ENCODE data around the gene MS4A15.

The MS4A15 gene

DNA sequence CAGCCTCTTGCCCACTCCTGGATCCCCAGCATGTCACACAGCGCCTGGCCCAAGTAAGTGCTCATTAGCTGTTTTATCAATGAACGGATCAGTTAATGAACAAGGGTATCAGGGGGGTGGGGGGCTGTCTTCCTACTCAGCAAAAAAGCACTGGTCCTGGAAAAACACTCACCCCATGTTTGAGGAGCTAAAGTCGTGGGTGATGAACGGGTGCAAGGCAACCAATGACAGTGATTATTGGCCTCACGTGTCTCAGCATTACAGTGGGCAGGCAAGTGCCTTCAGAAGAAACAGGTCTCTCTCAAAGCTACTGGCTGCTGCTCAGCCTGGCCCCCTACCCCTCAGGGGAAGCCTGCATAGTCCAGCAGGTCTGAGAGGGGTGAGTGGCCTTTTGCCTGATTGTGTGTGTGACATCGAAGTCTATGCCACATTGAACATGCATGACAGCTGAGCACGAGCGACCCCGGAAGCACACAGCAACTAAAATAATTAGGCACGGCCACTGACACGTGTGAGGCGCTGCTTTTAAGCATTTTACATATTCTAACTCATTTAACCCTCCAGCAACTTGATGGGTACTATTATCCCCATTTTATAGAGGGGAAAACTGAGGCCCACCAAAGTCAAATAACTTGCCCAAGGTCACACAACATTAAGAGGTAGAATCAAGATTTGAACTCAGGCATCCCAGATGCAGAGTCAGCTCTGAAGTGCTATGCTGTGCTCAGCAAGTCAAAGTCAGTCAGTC, 25.9 kb downstream of the MS4A15 start:
- no peaks in the 10 kb centered on the region for H3K36me3 ChIP-seq (ENCODE audit: insufficient read depth, insufficient read length, low read length)
- no peaks in the 10 kb centered on the region for H3K27me3 ChIP-seq (ENCODE audit: insufficient read depth, insufficient read length)
- H3K4me1 ChIP-seq (ENCODE audit: insufficient read depth, insufficient read length) = peaks cover 5% of the 10 kb centered on the region
- H3K4me3 ChIP-seq (ENCODE audit: insufficient read length, low read depth) = no peak overlapping the region
- no peak overlapping the region for H3K9ac ChIP-seq (ENCODE audit: insufficient read length, low read depth)
- DNase-seq (ENCODE audit: low read depth, low spot score) = no peak
- H3K9me3 ChIP-seq (ENCODE audit: insufficient read depth, low read length) = 0 out of 2 replicates have a peak, but pooled peaks cover 5% of the 10 kb centered on the region
- TF ChIP-seq SUZ12 (IDR thresholded peaks at IDR 0.05; ENCODE audit: extremely low read depth, insufficient read depth, insufficient read length) (no peak), YY1 (IDR thresholded peaks at IDR 0.05; ENCODE audit: insufficient read depth, insufficient read length) (no peak)

DNA sequence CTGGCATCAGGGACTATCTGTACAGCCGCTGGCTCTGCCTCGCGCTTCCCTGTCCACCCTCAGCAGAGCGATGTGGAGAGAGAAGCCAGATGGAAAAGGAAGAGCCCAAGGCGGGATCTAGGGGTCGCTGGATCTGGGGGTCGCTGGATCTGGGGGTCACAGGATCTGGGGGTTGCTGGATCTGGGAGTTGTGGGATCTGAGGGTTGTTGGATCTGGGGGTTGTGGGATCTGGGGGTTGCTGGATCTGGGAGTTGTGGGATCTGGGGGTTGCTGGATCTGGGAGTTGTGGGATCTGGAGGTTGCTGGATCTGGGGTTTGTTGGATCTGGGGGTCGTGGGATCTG, 26.4 kb downstream of the MS4A15 start:
- no peak for TF ChIP-seq YY1 (IDR thresholded peaks at IDR 0.05; ENCODE audit: insufficient read depth, insufficient read length)
- no peak for TF ChIP-seq ZNF274 (IDR thresholded peaks at IDR 0.05; ENCODE audit: low read depth, low read length)
- TF ChIP-seq SUZ12 (IDR thresholded peaks at IDR 0.05; ENCODE audit: extremely low read depth, insufficient read depth, insufficient read length) = no peak
- no peaks in the 10 kb centered on the region for H3K27me3 ChIP-seq (ENCODE audit: insufficient read depth, insufficient read length)
- DNase-seq (ENCODE audit: low read depth, low spot score) = no peak
- H3K4me3 ChIP-seq (ENCODE audit: insufficient read length, low read depth) = no peak overlapping the region
- H3K4me1 ChIP-seq (ENCODE audit: insufficient read depth, insufficient read length) = peaks cover 5% of the 10 kb centered on the region
- no peaks in the 10 kb centered on the region for H3K36me3 ChIP-seq (ENCODE audit: insufficient read depth, insufficient read length, low read length)
- no peak overlapping the region for H3K9ac ChIP-seq (ENCODE audit: insufficient read length, low read depth)
- H3K9me3 ChIP-seq (ENCODE audit: insufficient read depth, low read length) = 0 out of 2 replicates have a peak, but pooled peaks cover 5% of the 10 kb centered on the region

DNA sequence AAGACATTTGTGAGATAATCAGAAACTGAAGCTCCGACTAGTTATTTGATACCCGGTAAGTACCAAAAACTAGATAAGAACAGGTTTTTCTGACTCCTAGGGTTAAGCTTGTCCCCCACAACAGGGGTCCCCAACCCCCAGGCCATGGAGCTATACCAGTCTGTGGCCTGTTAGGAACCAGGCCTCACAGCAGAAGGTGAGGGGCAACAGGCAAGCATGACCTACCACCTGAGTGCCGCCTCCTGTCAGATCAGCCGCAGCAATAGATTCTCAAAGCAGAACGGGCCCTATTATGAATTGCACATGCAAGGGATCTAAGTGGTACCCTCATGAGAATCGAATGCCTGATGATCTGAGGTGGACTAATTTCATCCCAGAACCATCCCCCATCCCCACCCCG, 27.2 kb downstream of the MS4A15 start:
- no peaks in the 10 kb centered on the region for H3K27me3 ChIP-seq (ENCODE audit: insufficient read depth, insufficient read length)
- H3K9me3 ChIP-seq (ENCODE audit: insufficient read depth, low read length) = 0 out of 2 replicates have a peak, but pooled peaks cover 5% of the 10 kb centered on the region
- H3K4me3 ChIP-seq (ENCODE audit: insufficient read length, low read depth) = no peak overlapping the region
- DNase-seq (ENCODE audit: low read depth, low spot score) = no peak
- no peak overlapping the region for H3K9ac ChIP-seq (ENCODE audit: insufficient read length, low read depth)
- TF ChIP-seq SUZ12 (IDR thresholded peaks at IDR 0.05; ENCODE audit: extremely low read depth, insufficient read depth, insufficient read length) (no peak), YY1 (IDR thresholded peaks at IDR 0.05; ENCODE audit: insufficient read depth, insufficient read length) (no peak), ZNF274 (IDR thresholded peaks at IDR 0.05; ENCODE audit: low read depth, low read length) (no peak)
- no peaks in the 10 kb centered on the region for H3K36me3 ChIP-seq (ENCODE audit: insufficient read depth, insufficient read length, low read length)
- peaks cover 5% of the 10 kb centered on the region for H3K4me1 ChIP-seq (ENCODE audit: insufficient read depth, insufficient read length)

DNA sequence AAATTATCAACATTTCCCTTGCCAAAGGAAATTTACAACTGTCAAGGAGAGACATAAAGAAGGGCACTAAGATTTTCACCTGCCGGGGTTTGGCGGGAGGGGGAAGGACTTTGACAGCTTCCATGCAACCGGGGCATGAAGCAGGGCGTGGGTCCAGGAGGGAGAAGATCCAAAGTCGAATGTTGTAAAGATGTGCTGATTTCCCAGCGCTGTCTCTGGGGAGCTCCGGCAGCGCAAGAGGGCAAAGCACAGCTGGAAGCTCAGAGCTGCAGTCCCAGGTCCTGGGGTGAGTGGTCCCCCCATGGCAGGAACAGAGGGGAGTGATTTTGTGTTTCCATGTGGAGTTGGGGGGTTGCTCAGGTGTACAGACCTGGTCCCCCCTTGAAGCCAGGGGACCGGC, 28.5 kb downstream of the MS4A15 start, which contains the start of gene MS4A10:
MS4A10 (plus strand) TSS at position 198 of the 400 bp plus-strand sequence. CDS start 5,003 bp downstream, outside the sequence.
- Histone ChIP-seq H3K4me1 (ENCODE audit: insufficient read depth, insufficient read length) (peaks cover 5% of the 10 kb centered on the region), H3K9me3 (ENCODE audit: insufficient read depth, low read length) (peaks cover 4% of the 10 kb centered on the region; the same call in 1 of the 2 replicates), H3K9ac (ENCODE audit: insufficient read length, low read depth) (no peak within 1 kb of the TSS)

DNA sequence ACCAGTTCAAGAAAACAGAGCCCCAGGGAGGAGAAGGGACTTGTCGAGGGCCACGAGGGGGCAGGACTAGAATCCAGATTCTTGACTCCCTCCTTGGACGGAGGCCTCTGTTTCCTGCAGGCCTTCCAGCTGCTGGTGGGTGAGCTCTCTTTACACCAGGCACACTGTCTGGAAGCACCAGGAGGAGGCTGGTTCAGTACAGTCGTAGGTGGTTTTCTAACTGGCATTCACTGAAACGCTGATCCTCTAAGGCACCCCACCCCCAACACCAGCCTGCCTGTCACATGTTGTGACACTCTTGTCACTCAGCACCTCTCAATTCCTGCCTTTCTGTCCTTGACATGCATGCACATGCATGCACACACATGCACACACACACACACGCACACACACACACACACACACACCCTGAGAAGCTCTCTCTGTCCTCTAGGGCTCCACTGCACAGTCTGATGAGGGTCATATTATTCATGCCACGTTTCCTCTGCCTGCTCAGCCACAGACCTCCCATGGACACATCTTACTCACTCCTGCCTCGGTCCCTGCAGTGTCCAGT, 29.2 kb downstream of the MS4A15 start:
- H3K4me1 ChIP-seq (ENCODE audit: insufficient read depth, insufficient read length) = peaks cover 5% of the 10 kb centered on the region
- no peak overlapping the region for H3K9ac ChIP-seq (ENCODE audit: insufficient read length, low read depth)
- TF ChIP-seq ZNF274 (IDR thresholded peaks at IDR 0.05; ENCODE audit: low read depth, low read length) = no peak
- TF ChIP-seq YY1 (IDR thresholded peaks at IDR 0.05; ENCODE audit: insufficient read depth, insufficient read length) = no peak
- TF ChIP-seq SUZ12 (IDR thresholded peaks at IDR 0.05; ENCODE audit: extremely low read depth, insufficient read depth, insufficient read length) = no peak
- H3K4me3 ChIP-seq (ENCODE audit: insufficient read length, low read depth) = no peak overlapping the region
- no peaks in the 10 kb centered on the region for H3K36me3 ChIP-seq (ENCODE audit: insufficient read depth, insufficient read length, low read length)
- H3K9me3 ChIP-seq (ENCODE audit: insufficient read depth, low read length) = peaks cover 9% of the 10 kb centered on the region; the same call in 1 of the 2 replicates
- DNase-seq (ENCODE audit: low read depth, low spot score) = no peak
- no peaks in the 10 kb centered on the region for H3K27me3 ChIP-seq (ENCODE audit: insufficient read depth, insufficient read length)

More for the DNA sequence above, 28.5 kb downstream of the MS4A15 start, which contains the start of gene MS4A10:
- Histone ChIP-seq H3K27me3 (ENCODE audit: insufficient read depth, insufficient read length) (no peaks in the 10 kb centered on the region), H3K4me3 (ENCODE audit: insufficient read length, low read depth) (no peak within 1 kb of the TSS), H3K36me3 (ENCODE audit: insufficient read depth, insufficient read length, low read length) (no peaks in the 10 kb centered on the region)
- TF ChIP-seq ZNF274 (IDR thresholded peaks at IDR 0.05; ENCODE audit: low read depth, low read length) (no peak), SUZ12 (IDR thresholded peaks at IDR 0.05; ENCODE audit: extremely low read depth, insufficient read depth, insufficient read length) (no peak), YY1 (IDR thresholded peaks at IDR 0.05; ENCODE audit: insufficient read depth, insufficient read length) (no peak)
- DNase-seq (ENCODE audit: low read depth, low spot score) = no peak

DNA sequence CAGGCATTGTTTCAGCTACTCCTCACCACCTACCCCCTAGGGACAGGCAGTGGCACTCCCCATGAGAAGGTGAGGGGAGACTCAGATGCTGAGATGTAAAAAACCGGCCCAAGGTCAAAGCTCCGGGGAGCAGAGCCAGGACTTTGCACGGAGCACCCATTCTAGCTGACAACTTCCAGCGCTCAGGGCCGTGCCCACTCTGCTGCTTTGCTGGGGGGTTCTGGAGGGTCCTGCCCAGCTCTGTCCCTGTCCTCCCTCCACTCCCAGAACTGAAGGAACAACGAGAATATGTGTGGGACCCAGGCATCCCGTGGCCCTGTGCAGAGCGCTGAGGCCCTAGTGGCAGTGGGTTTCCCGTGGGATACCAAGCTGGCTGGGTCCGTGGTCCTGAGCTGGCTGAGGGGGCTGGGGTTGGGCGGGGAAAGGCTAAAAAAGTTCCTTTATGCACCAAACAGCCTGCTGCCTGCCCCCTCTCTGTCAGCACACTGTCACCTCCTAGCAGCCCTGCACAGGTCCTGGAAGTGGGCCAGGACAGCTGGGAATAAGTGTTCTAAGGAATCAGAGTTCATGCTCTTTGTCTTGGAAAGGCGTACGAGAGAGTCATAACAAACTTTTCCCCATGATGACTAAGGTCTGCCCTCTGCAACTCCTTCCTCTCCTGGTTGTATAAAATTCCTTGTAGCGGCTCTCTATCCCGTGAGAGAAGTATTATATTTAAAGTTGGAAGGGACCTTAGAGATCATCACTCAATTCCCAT, 30.3 kb downstream of the MS4A15 start:
- Histone ChIP-seq H3K27me3 (ENCODE audit: insufficient read depth, insufficient read length) (no peaks in the 10 kb centered on the region), H3K4me1 (ENCODE audit: insufficient read depth, insufficient read length) (peaks cover 5% of the 10 kb centered on the region), H3K36me3 (ENCODE audit: insufficient read depth, insufficient read length, low read length) (no peaks in the 10 kb centered on the region), H3K4me3 (ENCODE audit: insufficient read length, low read depth) (no peak overlapping the region), H3K9ac (ENCODE audit: insufficient read length, low read depth) (no peak overlapping the region), H3K9me3 (ENCODE audit: insufficient read depth, low read length) (peaks cover 20% of the 10 kb centered on the region; the same call in 1 of the 2 replicates)
- no peak for DNase-seq (ENCODE audit: low read depth, low spot score)
- no peak for TF ChIP-seq SUZ12 (IDR thresholded peaks at IDR 0.05; ENCODE audit: extremely low read depth, insufficient read depth, insufficient read length)
- no peak for TF ChIP-seq ZNF274 (IDR thresholded peaks at IDR 0.05; ENCODE audit: low read depth, low read length)
- TF ChIP-seq YY1 (IDR thresholded peaks at IDR 0.05; ENCODE audit: insufficient read depth, insufficient read length) = no peak
